GM21447 (cell line): Measurements from ENCODE around the gene PLPPR5.

Experiments
- ATAC-seq: cut with Tn5 transposase; IDR thresholded peaks from one replicate; pipeline ENCODE4 v1.9.1; 2021; ENCODE audit not compliant: unreplicated experiment

The PLPPR5 gene

DNA sequence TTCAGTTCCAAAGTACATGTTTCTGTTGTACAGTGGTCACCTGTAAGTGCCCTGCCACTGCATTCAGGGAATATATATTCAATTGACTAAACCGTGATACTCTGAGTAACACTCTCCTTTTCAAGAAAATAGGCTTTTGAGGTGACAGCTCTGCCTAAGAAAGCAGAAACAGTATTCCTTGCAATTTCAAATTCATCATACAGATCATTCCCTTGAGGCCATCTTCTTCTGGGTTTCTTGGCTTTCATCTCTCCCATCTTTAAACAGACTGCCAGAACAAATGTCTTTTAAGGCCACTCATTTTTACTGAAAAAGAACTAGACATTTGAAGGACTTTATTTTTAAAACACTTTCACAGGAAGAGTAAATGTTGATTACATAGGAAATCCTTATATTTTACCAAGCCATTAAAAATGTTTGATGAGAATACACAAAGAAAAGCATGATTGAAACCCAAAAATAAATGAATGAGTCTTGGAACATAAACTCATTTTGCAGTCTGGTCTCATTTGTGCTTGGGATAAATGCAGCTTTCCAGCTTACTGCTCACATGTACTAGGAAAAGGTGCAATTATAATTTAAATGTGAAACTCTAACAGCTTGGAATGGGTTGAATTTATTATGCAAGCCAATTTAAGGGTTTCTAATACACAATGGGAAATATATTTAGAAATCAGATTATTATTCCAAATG, 34.7 kb downstream of the PLPPR5 start:
- no peak for ATAC-seq

DNA sequence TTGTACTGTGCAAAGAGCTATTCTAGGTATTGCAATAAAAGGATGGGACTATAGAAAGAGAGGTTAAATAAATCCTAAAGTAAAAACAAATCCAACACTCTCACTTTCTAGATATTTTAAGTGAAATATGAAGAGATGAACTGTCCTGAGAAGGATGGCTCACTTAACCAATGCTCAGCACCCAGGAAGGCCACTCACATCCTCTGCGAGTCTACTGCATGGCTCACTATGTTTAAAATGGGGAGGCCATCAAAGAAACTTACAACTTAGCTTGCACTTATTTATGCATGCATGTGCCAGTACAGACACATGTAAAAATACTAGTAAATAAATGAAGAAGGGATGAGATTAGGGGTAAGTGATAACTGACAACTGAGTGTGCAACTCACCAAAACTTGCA, 37.5 kb downstream of the PLPPR5 start:
- no peak for ATAC-seq

GRCh38 chr1:98965394-98965793, 39.3 kb downstream of the PLPPR5 start:
- ATAC-seq, result no peak

GRCh38 chr1:98964198-98964597, 40.5 kb downstream of the PLPPR5 start:
- no peak for ATAC-seq

DNA sequence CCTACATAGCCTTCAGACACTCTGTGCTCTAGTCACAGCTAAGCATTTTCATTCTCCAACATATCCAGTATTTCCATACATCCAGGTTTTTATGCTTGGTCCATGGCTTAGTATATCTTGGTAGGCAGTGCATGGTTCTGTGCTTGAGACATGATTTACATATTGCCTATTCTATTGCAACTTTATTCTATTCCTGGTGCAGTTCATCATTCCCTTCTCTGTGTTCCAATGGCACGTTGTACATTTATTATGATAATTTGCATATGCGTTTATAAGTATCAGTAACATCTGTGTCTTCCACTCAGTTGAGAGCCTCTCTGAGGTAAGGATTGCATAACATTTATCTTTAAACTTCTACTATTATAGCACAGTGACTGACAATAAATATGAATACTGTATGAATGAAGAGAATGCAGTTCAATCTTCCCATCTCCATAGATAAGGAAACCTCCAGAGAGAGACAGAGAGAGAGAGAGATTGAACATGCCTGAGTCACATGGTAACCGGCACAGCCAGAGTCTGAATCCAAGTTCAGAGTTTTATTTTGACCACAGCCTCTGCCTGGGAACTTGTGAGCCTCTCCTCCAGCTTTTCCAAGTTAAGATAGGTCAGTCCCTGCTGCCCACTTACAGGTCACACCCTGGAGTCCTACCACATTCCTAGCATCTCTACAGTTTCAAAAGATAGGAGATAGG, 41.5 kb downstream of the PLPPR5 start:
- no peak for ATAC-seq

- no peak for ATAC-seq
Measured at GRCh38 chr1:98962156-98962555, 42.5 kb downstream of the PLPPR5 start.

DNA sequence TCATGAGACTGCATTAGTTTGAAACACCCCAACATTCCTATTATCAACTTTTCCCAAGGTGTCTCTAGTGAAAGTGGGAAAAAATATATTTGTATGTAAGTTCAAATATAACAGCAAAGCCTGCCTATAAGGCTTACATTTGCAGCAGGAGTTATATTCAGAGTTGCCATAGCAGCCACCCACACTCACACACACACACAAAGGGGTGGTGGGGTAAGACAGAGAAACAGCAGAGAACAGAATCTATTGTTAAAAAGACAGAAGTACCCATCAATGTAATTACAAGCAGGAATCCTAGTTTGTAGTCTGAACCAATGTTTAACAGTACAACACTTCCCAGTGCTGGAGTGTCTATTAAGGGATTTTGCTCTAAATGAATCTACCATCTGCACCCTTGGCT, 55.0 kb downstream of the PLPPR5 start:
- no peak for ATAC-seq

DNA sequence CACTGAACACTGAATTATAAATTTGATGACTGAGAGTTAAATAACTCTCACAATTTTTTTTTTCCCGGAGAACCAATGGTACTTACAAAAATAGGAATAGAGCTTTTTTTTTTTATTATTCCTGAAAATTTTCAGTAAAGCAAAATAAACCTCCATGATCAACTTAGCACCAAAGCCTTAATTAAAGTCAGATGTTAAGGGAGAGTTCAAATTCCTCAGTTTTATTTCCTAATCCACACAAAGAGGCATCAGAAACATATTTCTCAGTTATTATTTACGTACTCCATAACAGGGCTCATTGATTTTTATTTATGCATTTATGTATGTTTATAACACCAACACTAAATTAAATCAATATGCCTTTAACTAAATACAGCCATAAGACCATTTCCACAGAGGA, 55.5 kb downstream of the PLPPR5 start:
- no peak for ATAC-seq

GRCh38 chr1:98947071-98947470, 57.6 kb downstream of the PLPPR5 start:
- no peak for ATAC-seq

DNA sequence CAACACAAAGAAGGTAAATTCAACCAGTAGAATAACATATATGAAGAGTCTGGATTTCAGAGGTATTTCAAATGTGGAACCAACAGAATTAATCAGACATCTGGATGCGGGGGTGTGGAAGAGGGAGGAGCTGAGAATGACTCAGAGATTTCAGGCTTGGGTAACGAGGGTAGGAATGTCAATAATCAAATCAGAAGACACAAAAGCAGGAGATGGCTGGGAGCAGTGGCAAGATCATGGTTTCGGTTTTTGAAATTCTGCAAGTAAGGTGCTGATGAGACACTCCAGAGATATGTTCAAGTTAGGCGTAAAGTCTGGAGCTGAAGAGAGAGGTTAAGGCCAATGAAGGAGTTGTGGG, 64.0 kb downstream of the PLPPR5 start:
- ATAC-seq, result no peak

DNA sequence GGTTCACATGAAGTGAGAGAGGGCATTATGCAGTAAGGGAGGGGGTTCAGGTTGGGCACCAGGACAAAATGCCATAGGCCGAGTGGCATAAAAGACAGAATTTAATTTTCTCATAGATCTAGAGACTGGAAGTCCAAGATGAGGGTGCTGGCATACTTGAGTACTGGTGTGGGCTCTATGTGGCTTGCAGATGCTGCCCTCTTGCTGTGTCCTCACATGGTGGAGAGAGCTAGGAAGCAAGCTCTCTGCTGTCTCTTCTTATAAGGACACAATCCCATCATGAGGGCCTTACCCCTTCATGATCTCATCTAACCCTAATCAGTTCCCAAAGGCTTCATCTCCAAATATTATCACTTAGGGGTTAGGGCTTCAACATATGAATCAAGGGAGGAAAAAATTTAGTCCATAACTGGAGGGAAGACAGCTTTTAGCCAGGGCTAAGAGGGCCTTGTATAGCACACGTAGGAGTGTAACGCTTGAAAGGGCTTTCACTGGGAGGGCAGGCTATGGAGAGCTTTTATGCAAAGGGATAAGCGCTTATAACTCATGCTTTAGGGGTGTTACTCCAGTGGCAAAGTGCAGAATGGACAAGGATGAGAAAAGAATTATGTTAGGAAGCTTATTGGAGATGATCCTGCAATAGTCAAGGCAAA, 64.5 kb downstream of the PLPPR5 start:
- ATAC-seq, result no peak

- ATAC-seq, result no peak
Measured at GRCh38 chr1:98939471-98939870, 65.2 kb downstream of the PLPPR5 start.

GRCh38 chr1:98937347-98937746, 67.3 kb downstream of the PLPPR5 start:
- ATAC-seq, result no peak

GRCh38 chr1:98932184-98932583, 72.5 kb downstream of the PLPPR5 start:
- no peak for ATAC-seq

GRCh38 chr1:98931128-98931835, 73.4 kb downstream of the PLPPR5 start:
- ATAC-seq, result no peak

DNA sequence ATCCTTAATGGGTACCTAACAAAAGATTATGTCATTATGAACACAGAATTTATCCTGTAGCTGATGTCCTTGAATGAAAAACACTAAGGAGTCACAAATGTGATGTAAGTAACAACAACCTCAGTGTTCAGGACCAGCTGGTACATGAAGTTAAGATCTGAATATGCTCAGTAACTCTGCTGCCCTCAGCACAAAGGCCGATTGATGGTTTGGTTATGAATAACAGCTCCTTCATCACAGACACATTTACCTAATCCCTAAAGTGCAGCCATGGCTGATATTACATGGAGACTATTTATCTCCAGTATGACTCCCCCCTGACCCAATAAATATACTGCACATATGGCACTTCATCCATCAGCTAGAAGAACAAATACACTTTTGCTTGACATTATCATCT, 75.2 kb downstream of the PLPPR5 start:
- no peak for ATAC-seq

DNA sequence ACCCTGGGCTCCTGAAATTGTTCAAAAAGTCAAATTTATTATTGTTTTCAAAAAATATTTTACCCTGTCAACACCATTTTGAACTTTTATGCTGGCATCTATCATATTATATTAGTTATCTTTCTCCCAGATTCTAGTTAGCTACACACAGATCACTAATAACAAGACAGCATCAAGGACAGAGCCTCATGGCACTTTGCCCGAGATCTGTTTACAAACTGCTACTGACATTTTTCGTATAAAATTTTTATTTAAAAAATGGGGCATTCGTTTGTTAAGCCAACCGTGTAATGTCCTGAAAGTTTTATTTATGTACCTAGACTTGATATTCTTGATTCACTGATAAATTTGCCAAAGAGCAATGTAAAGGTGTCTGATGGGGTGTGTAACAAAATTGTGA, 78.1 kb downstream of the PLPPR5 start:
- no peak for ATAC-seq

- ATAC-seq, result no peak
Measured at GRCh38 chr1:98924977-98925376, 79.7 kb downstream of the PLPPR5 start.

- no peak for ATAC-seq
Measured at GRCh38 chr1:98923667-98924066, 81.0 kb downstream of the PLPPR5 start.

DNA sequence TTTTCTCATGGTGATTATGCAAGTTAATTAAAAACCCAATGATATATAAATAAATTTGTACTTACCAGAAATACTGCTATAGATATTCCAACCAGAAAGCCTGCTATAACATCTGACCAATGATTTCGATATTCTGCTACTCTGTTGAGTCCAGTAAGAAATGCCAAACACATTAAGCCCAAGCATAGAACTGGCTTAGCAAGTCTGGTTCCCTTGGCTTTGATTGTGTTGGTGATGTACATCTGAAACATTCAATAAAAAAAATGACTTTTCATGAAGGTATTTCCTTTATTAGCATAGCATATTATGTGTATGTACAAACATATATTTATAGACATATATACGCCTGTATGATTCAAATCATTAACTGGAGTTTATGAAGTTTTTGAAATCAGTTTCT, 82.8 kb downstream of the PLPPR5 start:
- ATAC-seq, result no peak

- ATAC-seq, result no peak
Measured at GRCh38 chr1:98920441-98921110, 84.1 kb downstream of the PLPPR5 start.
